ENCODE measurements around the gene NID1.
A peak's percentile ranks its signal among the peaks of the same experiment; 100 is the strongest.
"Not testable (repeated sequence)": the region's sequence is repeated elsewhere in the genome, so short reads cannot be mapped to it uniquely, and the experiment has no call there.

The NID1 gene

DNA sequence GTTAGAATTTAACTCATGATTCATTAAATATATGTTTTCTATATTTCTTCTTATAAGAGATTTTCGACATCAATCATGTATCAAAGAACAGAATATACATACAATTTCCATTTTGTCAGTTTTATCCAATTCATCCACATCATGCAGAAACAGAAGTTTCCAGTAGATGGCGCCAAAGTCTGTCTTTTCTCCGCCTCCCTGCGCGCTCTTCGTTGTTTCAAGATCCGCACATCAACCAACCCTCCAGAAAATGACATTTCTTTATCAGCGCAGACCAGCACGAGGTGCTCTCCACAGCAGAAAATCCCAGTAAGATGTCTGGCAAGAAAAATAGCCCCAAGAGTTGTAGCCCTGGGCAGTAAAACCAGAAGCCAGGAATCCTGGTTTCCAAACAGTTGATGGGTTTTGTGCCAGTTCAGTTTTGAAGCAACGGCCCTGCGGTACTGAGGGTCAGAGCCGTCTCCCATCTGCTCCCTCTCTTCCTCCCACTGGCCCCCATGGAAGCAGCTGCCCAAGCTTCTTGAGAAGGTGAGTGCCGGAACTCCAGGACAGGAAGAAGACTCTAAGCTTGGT lies 38.8 kb upstream of the NID1 start:
- H3K4me3 ChIP-seq (ENCODE audit: low read depth, low read length), result no peak overlapping the region
- no peak overlapping the region for H3K9ac ChIP-seq (ENCODE audit: low read depth, low read length)
- no peaks in the 10 kb centered on the region for H3K36me3 ChIP-seq (ENCODE audit: control insufficient read depth, insufficient read depth, low read length)
- H3K27ac ChIP-seq (ENCODE audit: low read depth, low read length), result no peak overlapping the region
- no peaks in the 10 kb centered on the region for H3K9me3 ChIP-seq (ENCODE audit: control insufficient read depth, insufficient read depth, low read length)
- peaks cover 8% of the 10 kb centered on the region for H3K4me1 ChIP-seq (ENCODE audit: control insufficient read depth, insufficient read depth, low read length)
- no peaks in the 10 kb centered on the region for H3K27me3 ChIP-seq (ENCODE audit: control insufficient read depth, insufficient read depth, low read length)

DNA sequence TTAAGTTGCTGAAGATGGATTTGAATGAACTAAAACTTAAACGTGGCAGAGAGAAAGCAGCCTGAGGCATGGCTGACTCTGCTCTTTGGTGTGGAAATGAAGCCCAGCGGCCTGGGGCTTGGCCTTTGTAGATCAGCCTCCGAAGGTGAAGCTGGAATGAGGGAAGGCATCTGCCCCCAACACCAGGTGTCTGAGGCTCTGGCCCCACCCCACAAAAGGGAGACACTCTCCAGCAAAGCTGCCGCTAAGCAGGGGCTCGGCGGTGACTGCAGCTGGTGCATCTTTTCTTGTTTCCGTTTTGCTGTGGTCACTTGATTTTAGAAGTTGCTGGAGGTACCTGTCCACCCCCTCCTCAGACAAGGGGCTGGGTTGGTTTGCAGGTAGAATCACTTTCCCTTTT lies 38.2 kb upstream of the NID1 start:
- Histone ChIP-seq H3K27ac (ENCODE audit: low read depth, low read length) (no peak overlapping the region), H3K36me3 (ENCODE audit: control insufficient read depth, insufficient read depth, low read length) (no peaks in the 10 kb centered on the region), H3K9ac (ENCODE audit: low read depth, low read length) (no peak overlapping the region), H3K9me3 (ENCODE audit: control insufficient read depth, insufficient read depth, low read length) (no peaks in the 10 kb centered on the region), H3K4me1 (ENCODE audit: control insufficient read depth, insufficient read depth, low read length) (peaks cover 8% of the 10 kb centered on the region), H3K4me3 (ENCODE audit: low read depth, low read length) (peak overlapping the region; percentile 29; the same call in 1 of the 2 replicates), H3K27me3 (ENCODE audit: control insufficient read depth, insufficient read depth, low read length) (no peaks in the 10 kb centered on the region)

- peaks cover 8% of the 10 kb centered on the region for H3K4me1 ChIP-seq (ENCODE audit: control insufficient read depth, insufficient read depth, low read length)
- no peaks in the 10 kb centered on the region for H3K27me3 ChIP-seq (ENCODE audit: control insufficient read depth, insufficient read depth, low read length)
These were observed 37.7 kb upstream of the NID1 start for GRCh38 chr1:236102611-236103010.

DNA sequence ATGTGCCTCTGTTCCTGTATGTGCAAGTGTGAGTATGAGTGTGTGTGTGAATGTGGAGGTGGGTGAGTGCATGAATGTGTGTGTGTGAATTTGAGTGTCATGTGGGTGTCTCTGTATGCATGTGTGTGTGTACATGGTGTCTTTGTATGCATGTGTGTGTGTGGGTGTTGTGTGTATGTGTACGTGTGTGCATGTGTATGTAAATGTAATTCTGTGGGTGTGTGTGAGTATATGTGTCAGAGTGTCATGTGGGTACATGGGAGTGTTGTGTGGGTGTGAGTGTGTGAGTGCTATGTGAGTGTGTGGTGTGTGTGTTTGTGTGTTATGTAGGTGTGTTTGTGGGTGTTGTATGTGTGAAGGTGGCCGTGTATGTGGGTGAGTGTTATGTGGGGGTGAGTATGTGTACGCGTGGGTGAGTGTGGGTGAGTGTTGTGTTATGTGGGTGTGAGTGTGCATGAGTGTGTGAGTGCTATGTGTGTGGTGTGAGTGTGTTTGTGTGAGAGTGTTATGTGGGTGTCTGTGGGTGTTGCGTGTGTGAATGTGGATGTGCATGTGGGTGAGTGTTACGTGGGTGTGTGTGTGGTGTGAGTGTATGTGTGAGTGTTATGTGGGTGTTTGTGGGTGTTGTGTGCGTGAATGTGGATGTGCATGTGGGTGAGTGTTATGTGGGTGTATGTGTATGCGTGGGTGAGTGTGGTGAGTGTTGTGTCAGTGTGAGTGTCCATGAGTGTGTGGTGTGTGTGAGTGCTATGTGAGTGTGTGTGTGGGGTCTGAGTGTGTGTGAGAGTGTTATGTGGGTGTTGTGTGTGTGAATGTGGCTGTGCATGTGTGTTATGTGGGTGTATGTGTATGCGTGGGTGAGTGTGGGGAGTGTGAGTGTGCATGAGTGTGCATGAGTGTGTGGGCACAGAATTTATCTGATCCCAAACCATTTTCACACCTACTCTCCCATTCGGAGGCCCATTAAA lies 36.6 kb upstream of the NID1 start:
- H3K4me1 ChIP-seq (ENCODE audit: control insufficient read depth, insufficient read depth, low read length), result peaks cover 8% of the 10 kb centered on the region
- peaks cover 4% of the 10 kb centered on the region for H3K9me3 ChIP-seq (ENCODE audit: control insufficient read depth, insufficient read depth, low read length)
- H3K4me3 ChIP-seq (ENCODE audit: low read depth, low read length), result no peak overlapping the region

More at GRCh38 chr1:236102611-236103010, 37.7 kb upstream of the NID1 start:
- H3K27ac ChIP-seq (ENCODE audit: low read depth, low read length), result no peak overlapping the region
- no peaks in the 10 kb centered on the region for H3K36me3 ChIP-seq (ENCODE audit: control insufficient read depth, insufficient read depth, low read length)
- no peaks in the 10 kb centered on the region for H3K9me3 ChIP-seq (ENCODE audit: control insufficient read depth, insufficient read depth, low read length)
- no peak overlapping the region for H3K9ac ChIP-seq (ENCODE audit: low read depth, low read length)
- no peak overlapping the region for H3K4me3 ChIP-seq (ENCODE audit: low read depth, low read length)

GRCh38 chr1:236100799-236101198 lies 35.9 kb upstream of the NID1 start:
- Histone ChIP-seq H3K4me3 (ENCODE audit: low read depth, low read length) (no peak overlapping the region), H3K4me1 (ENCODE audit: control insufficient read depth, insufficient read depth, low read length) (peaks cover 8% of the 10 kb centered on the region), H3K27ac (ENCODE audit: low read depth, low read length) (no peak overlapping the region), H3K9ac (ENCODE audit: low read depth, low read length) (no peak overlapping the region), H3K36me3 (ENCODE audit: control insufficient read depth, insufficient read depth, low read length) (no peaks in the 10 kb centered on the region), H3K27me3 (ENCODE audit: control insufficient read depth, insufficient read depth, low read length) (no peaks in the 10 kb centered on the region), H3K9me3 (ENCODE audit: control insufficient read depth, insufficient read depth, low read length) (peaks cover 9% of the 10 kb centered on the region)

More for the DNA sequence above, 36.6 kb upstream of the NID1 start:
- Histone ChIP-seq H3K36me3 (ENCODE audit: control insufficient read depth, insufficient read depth, low read length) (no peaks in the 10 kb centered on the region), H3K27ac (ENCODE audit: low read depth, low read length) (no peak overlapping the region), H3K9ac (ENCODE audit: low read depth, low read length) (no peak overlapping the region), H3K27me3 (ENCODE audit: control insufficient read depth, insufficient read depth, low read length) (no peaks in the 10 kb centered on the region)

DNA sequence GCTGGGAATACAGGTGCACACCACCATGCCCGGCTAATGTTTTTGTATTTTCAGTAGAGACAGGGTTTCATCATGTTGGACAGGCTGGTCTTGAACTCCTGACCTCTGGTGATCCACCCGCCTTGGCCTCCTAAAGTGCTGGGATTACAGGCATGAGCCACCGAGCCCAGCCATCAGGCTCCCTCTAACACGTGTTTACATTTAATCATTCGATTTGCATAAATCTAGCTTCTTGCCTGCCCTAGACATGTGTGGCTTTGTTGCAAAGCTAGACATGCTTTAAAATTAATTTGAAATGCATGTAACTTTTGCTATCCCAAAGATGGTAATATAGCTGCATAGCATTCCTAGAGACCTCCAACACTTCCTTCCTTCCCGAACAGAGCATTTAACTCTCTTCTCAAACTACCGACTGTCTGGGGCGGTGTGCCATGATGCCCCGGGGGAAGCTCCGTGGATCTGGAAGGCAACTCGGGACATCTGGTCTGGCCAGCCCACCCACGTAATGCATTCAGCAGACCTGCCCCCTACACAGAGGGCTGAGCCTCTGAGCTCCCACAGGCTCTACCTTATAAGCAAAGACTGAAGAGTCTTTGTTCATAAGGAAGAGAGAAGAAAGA lies 34.6 kb upstream of the NID1 start:
- peaks cover 8% of the 10 kb centered on the region for H3K4me1 ChIP-seq (ENCODE audit: control insufficient read depth, insufficient read depth, low read length)
- H3K4me3 ChIP-seq (ENCODE audit: low read depth, low read length), result no peak overlapping the region
- no peak overlapping the region for H3K9ac ChIP-seq (ENCODE audit: low read depth, low read length)

GRCh38 chr1:236098267-236098666 lies 33.4 kb upstream of the NID1 start:
- Histone ChIP-seq H3K27ac (ENCODE audit: low read depth, low read length) (no peak overlapping the region), H3K9ac (ENCODE audit: low read depth, low read length) (no peak overlapping the region), H3K36me3 (ENCODE audit: control insufficient read depth, insufficient read depth, low read length) (no peaks in the 10 kb centered on the region), H3K27me3 (ENCODE audit: control insufficient read depth, insufficient read depth, low read length) (no peaks in the 10 kb centered on the region), H3K4me3 (ENCODE audit: low read depth, low read length) (no peak overlapping the region), H3K4me1 (ENCODE audit: control insufficient read depth, insufficient read depth, low read length) (peaks cover 5% of the 10 kb centered on the region), H3K9me3 (ENCODE audit: control insufficient read depth, insufficient read depth, low read length) (peaks cover 9% of the 10 kb centered on the region)

More for the DNA sequence above, 34.6 kb upstream of the NID1 start:
- Histone ChIP-seq H3K27me3 (ENCODE audit: control insufficient read depth, insufficient read depth, low read length) (no peaks in the 10 kb centered on the region), H3K9me3 (ENCODE audit: control insufficient read depth, insufficient read depth, low read length) (peaks cover 9% of the 10 kb centered on the region), H3K27ac (ENCODE audit: low read depth, low read length) (no peak overlapping the region), H3K36me3 (ENCODE audit: control insufficient read depth, insufficient read depth, low read length) (no peaks in the 10 kb centered on the region)

GRCh38 chr1:236096660-236097482 lies 32.0 kb upstream of the NID1 start:
- H3K36me3 ChIP-seq (ENCODE audit: control insufficient read depth, insufficient read depth, low read length); H3K4me3 ChIP-seq (ENCODE audit: low read depth, low read length); H3K4me1 ChIP-seq (ENCODE audit: control insufficient read depth, insufficient read depth, low read length); H3K9ac ChIP-seq (ENCODE audit: low read depth, low read length); H3K9me3 ChIP-seq (ENCODE audit: control insufficient read depth, insufficient read depth, low read length); H3K27me3 ChIP-seq (ENCODE audit: control insufficient read depth, insufficient read depth, low read length): not testable (repeated sequence)
- peak overlapping the region; percentile 23 for H3K27ac ChIP-seq (ENCODE audit: low read depth, low read length)

GRCh38 chr1:236095705-236096520 lies 31.0 kb upstream of the NID1 start:
- Histone ChIP-seq H3K9me3 (ENCODE audit: control insufficient read depth, insufficient read depth, low read length) (peaks cover 9% of the 10 kb centered on the region), H3K4me1 (ENCODE audit: control insufficient read depth, insufficient read depth, low read length) (no peaks in the 10 kb centered on the region), H3K36me3 (ENCODE audit: control insufficient read depth, insufficient read depth, low read length) (no peaks in the 10 kb centered on the region), H3K9ac (ENCODE audit: low read depth, low read length) (no peak overlapping the region), H3K4me3 (ENCODE audit: low read depth, low read length) (no peak overlapping the region), H3K27me3 (ENCODE audit: control insufficient read depth, insufficient read depth, low read length) (no peaks in the 10 kb centered on the region), H3K27ac (ENCODE audit: low read depth, low read length) (no peak overlapping the region)

DNA sequence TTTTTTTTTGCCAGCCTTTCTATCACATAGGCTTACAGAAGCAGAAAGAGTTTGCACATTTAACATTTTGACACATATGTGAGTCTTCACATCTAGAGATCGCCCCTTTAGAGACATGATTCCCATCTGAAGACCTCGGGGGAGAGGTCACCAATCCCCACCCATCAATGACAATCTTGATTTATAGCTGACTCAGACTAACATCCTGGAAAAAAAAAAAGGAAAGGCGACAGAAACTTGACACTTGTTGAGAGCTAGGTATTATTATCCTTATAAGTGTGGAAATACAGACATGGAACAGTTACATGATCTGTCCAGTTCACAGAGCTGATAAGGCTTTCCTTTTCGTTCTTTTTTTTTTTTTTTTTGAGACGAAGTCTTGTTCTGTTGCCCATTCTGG lies 28.0 kb upstream of the NID1 start:
- Histone ChIP-seq H3K27ac (ENCODE audit: low read depth, low read length) (no peak overlapping the region), H3K4me3 (ENCODE audit: low read depth, low read length) (no peak overlapping the region), H3K36me3 (ENCODE audit: control insufficient read depth, insufficient read depth, low read length) (no peaks in the 10 kb centered on the region), H3K9ac (ENCODE audit: low read depth, low read length) (no peak overlapping the region), H3K9me3 (ENCODE audit: control insufficient read depth, insufficient read depth, low read length) (peaks cover 9% of the 10 kb centered on the region), H3K4me1 (ENCODE audit: control insufficient read depth, insufficient read depth, low read length) (no peaks in the 10 kb centered on the region), H3K27me3 (ENCODE audit: control insufficient read depth, insufficient read depth, low read length) (no peaks in the 10 kb centered on the region)

Measured in HUES48 (cell line).